CD4-positive, alpha-beta T cell treated with Interleukin-10 for 1 hour (primary cell): ENCODE measurements around the gene ARX.

Experiments
- DNase-seq: peaks from one replicate; pipeline ENCODE4 v3.0.0-alpha.2; 2020

Gene ARX

GRCh38 chrX:25016361-25016671 lies 551 bp upstream of the ARX start:
- no peak for DNase-seq

DNA sequence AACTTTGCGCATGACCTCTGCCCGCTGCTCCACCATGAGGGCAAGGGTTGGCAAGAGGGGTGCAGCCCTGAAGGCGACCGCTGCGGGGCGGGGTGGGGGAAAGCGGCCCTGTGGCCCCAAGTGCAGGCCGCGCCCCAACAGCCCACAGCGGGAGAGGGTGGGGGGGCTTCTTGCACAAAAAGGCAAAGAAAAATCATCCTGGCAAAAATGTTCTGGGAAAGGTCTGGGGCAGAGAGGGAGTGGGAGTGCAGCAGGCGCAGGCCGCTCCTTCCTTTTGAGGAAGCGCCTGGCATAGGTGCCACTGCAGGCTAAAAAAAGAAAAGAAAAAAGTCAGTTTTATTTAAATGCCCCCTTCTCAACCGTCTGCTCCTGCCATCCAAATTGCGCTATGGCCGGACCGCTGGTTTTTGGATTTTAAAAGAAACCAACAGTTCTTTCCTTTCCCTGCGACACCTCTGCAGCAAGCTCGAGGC lies 1.4 kb downstream of the ARX start:
- no peak for DNase-seq

DNA sequence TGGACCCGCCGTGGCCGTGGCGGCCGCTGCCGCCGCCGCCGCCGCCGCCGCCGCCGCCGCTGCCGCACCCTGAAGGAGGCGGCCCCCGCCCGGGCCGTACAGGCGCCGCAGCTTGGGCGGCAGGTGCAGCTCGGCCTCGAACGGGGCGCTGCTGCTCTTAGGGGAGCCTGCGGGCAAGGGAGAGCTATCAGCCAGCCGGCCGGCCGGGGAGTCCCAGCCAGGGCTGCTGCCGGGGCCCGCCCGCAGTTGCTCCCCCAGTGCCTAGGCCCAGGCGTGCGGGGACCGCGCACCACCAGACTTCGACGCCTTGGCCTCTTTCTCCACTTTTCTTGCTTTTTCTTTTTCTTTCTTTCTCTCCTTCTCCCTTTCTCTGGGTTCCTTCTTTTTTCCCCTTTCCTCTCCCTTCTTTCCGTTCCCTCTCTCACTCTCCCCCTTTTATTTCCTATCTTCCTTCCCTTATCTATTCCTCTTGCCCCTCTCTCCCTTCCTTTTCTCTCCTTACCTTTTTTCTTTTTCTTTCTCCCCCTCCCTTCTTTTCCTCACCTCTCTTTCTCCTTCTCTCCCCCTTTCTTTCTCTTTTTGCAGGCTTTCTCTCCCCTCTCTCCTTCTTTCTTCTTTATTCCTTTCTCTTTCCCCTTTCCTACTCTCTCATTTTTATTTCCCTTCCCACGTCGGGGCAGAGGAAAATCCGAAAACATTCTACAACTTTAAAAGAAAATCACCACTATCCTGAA lies 2.0 kb downstream of the ARX start:
- DNase-seq = no peak

- DNase-seq = peak; percentile 3
Observed at GRCh38 chrX:25012793-25013631, 2.8 kb downstream of the ARX start.

GRCh38 chrX:25012433-25012735 lies 3.4 kb downstream of the ARX start:
- DNase-seq = no peak

DNA sequence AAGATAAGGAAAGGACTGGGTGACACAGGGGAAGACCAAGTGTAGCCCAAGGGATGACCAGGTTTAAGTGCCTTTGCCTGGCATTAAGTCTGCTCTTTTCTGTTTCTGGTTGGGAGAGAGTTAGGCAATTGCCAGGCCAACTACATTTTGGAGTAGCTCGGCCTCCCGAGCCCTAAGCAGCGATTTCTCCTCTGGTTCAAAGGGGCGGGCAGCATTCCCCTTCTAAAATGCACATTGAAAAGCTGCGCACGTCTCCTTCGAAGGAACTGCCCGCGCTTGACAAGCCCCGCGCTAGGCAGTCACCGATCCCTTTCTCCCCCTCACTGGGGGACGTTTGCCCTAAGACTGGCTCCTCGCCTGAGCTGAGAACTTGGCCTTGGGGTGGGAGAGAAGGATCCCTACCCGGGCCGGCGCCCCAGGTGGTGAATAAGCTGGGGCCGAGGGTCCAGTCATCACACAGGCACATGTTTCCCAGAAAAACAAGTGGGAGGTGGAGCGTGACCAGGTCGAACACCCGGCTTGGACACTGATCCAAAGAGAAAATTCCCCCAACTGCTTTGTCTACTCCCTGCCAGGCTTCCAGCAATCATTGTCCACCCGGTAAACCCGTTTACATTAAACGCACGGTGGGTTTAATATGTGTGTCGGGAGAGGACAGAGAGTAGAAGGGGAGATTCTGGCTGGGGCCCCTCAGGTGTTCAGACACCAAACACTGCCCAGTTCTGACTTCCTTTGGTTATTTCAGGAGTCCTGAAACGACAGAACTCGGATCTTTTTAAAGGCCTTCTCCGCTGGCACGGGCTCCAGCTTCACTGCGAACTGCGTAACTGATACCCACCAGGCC lies 4.0 kb downstream of the ARX start:
- no peak for DNase-seq

GRCh38 chrX:25010784-25011588 lies 4.8 kb downstream of the ARX start:
- no peak for DNase-seq

DNA sequence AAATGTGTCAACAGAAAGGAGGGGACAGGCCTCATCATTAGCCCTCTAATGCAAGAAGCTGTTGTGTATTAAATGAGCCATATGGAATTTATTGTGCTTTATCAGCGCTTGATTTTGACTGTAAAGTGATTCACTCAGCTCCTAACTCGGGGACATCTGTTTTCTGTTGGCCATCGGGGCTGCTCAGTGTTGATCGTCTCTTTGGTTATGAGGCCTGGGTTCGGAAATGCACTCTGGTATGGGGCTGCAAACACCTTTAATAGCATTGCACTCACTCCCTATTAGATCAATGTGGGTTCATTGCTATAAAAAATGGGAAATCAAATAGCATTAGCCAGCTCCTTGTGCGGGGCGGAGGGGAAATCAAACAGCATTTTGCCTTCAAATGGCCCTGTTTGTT lies 6.4 kb downstream of the ARX start:
- DNase-seq = no peak

DNA sequence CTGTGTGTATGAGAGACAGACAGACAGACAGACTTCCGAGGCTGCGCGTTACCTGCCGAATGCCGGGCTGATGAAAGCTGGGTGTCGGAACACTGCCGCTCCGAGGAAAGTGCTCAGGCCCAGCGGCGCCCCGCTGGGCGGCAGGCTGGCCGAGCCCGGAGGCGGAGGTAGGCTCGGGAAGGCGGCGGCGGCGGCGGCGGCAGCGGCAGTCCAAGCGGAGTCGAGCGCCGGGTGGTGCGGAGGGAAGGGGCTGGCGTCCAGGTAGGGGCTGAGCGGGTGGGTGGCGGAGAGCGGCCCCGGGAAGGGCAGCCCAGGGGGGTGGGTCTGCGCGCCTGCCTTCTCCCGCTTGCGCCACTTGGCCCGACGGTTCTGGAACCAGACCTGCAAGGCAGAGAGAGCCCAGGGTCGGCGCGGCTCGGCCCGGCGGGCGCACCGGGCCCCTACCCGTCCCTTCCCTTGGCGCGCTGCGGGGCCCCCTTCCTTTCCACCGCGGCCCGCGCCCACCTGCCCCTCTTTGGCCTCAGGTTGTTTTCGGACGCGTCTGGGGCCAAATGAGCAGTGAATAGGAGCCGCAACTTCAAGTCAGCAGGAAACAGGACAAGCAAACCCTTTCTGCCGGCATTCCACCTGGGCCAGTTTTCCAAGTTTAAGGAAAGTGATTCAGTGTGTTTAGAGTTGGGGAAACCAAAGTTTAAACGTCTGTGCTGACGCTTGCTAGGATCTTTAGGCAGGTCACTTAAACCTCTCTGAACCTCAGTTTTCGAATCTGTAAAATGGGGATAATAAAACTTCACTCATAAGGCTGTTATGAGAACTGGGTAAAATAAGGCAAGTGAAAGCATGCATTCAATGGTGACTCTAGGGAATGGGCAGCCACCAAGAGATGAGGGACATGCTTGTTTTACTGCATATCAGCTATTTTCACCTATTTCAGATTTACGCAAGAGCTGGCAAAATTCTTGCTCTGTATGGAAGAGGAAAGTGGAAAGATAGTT lies 8.4 kb downstream of the ARX start:
- no peak for DNase-seq

DNA sequence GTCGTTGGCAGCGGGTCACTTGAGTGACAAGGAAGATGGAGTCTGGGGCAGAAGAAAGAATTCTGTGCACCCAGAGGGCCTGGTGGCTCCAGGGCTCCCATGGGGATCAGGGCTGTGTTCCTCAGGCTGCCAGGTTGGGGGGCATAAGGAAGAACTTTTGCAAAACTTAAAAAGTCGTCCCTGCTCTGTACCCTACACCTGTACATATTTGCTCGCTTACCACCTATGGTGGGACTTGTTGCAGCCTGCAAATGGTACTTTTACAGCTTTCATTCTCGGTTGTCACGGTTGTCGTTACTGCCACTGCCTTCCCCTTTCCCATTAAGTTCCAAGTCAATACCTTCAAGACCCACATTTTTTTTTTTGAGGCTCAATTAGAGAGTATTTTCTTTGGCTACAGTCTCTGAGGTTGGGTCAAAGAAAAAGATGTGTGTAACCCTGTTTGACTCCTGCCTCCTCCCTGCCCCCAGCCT lies 9.1 kb downstream of the ARX start:
- DNase-seq = no peak

DNA sequence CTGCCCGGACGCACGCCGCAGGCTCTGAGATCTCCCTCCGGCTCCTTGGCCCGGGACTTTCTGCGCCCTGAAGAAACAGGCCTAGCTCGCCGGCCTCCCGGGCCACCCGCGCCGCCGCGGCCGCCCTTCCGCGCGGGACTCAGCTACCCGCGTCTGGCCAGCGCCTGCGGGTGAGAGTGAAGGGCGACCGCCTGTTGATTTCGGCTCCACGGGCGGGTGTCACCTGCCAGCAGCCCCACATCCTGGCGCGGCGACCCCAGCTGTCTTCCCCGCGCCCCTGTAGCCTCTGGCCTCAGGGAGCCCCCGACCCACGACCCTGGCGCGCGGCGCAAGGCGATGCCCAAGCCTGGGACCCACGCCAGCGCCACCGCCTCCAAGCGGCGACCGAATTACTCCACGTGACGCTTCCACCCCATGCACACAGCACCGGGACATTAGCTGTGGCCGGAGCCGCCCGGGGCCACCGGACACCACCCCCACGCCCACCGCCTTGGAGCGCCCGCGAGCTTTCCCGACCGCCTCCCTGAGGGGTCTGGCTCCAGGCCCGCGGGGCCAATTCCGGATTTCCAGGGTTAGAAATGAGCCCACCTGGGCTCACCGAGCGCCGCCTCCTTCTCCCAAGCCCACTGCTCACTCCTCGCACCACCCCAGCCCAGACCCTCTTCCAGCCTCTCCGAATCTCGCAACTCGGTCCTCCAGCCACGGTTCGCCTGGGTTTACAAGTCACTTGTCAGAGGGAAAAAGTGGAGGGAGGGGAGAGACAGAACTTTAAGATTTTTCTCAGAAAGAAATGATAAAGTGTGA lies 10.2 kb downstream of the ARX start:
- no peak for DNase-seq

- no peak for DNase-seq
Observed at GRCh38 chrX:25005034-25005381, 10.8 kb downstream of the ARX start.

DNA sequence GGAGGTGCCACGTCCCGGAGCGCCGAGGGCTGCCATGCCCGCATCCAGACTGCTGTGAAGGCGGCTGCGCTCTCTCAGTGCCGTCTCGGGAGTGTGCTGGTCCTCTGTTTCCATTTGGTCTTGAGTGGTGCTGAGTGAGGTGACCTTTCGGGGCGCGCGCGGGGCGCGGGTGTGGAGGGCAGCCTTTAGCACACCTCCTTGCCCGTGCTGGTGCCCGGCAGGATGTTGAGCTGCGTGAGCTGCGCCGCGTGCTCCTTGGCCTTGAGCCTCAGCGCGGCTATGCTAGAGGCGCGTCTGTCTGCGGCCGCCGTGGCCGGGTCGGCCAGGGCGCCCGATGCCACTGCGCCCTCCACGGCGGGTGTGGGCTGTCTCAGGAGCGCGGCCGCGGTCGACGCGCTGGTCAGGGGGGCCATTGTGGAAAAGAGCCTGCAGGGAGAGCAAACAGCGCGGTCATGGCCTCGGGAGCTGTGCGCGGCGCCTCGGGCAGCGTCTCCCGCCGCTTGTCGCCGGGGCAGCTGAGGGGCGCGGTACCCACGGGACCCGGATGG lies 11.2 kb downstream of the ARX start:
- DNase-seq = no peak

DNA sequence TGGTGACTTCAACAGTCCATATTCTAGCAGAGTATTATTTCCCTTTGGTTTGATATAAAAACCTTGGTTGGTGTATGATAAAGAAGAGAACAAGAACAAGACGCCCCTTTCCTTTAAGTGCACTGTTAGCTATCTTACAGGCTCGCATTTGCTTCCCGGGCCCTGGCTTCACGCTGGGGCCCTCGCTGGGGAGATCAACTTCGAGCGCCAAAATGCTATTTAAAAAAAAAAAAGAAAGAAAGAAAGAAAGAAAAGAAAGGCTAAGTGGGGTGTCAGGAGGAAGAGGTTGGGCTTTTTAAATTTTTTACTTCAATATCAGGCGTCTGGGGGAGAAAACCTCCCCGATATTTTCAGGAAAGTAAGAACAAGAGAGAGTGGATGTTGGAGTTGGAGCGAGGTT lies 11.7 kb downstream of the ARX start:
- no peak for DNase-seq

DNA sequence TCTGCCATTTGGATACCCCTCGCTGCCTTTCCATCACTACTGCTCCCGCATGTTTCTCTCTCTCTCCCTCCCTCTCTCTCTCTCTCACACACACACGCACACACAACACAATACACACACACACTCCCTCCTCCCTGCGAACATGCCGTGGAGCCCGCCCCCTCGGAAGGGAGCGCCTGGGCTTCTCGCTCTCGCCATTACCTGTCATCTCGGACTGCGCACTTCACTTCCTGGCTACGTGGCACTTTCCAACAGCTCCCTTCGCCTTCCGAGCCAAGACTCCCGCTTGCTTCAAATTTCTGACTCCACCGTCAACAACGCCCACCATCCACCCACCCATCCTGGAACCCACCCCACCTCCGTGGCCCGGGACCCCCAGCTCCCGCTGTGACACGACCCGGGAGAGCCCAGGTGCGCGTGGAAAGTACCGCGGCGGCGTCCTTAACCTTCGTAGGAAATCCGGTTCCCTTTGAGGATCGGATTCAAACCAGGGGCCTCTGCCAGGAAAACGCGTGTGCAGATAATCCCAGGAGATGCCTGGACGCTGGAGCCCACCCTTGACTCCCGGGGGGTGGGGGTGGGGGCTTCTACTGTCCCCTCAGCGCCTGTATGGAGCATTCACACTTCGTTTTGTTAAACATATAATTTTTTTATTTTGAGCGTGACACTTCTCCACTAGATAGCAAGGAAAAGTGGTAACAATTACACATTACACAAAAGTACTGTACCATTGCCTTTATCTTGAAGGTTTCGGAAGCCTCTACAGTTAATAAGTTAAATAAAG lies 12.5 kb downstream of the ARX start:
- DNase-seq = no peak

DNA sequence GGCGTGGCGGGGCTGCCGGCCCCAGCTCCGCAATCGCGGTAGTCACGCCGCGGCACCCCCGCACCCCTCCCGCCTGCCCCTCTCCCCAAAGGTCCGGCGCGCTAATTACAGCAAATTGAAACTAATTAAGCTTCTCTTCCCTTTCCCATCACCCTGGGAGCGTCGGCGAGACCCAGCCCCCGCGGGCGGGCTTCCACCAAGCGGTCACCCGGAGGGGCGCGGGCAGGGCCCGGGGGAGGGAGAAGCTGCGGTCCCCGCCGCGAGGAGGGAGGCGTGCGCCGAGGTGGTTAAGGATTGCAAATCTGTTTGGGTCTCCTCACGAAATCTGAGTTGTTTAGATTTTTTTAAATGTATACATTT lies 13.1 kb downstream of the ARX start:
- DNase-seq = no peak

- no peak for DNase-seq
Observed at GRCh38 chrX:25001808-25002660, 13.7 kb downstream of the ARX start.

- DNase-seq = no peak
Observed at GRCh38 chrX:24999511-24999910, 16.3 kb downstream of the ARX start.
